IMR-90 (cell line): ENCODE results near the gene B3GNT9. TPM values are rescaled to one million over a fixed set of nuclear protein-coding genes. Genes with fewer than 3 reads are reported as not detected.

Experiments used
- ATAC-seq: fragments of 200-7000 bp; cut with Tn5 transposase; 2 replicates; pipeline ENCODE4 v1.9.1; 2020; ENCODE audit warnings: low read depth, mild to moderate bottlenecking, moderate library complexity
- BruUV-seq: library from RNA; stranded (reverse); fragments of 400-500 nt; replicated peaks from 2 replicates; lab custom pipeline; 2021; lab: Mats Ljungman, UMichigan
- CTCF ChIA-PET: fragments of 300-600 bp; formaldehyde crosslinking; extraction: SDS; loops from one replicate; lab custom pipeline; 2021; ENCODE audit warnings: antibody characterized with exemption; lab: Yijun Ruan, JAX
- POLR2A ChIA-PET: fragments of 300-600 bp; sonication (Branson Sonifier 250); formaldehyde crosslinking; loops from one replicate; lab custom pipeline; 2022; ENCODE audit warnings: antibody characterized with exemption; ENCODE audit not compliant: unreplicated experiment; lab: Charles Lee
- DNase-seq: peaks from one replicate; pipeline ENCODE4 v3.0.0; 2013
- H2AFZ ChIP-seq: replicated peaks from 2 replicates; pipeline ENCODE3; 2013; ENCODE audit warnings: low read length, mild to moderate bottlenecking; ENCODE audit not compliant: poor library complexity
- H2AK5ac ChIP-seq: 2 replicates; pipeline ENCODE4 v1.6.1; 2013; ENCODE audit warnings: low read depth, low read length, inconsistent platforms
- H2AK9ac ChIP-seq: replicated peaks from 2 replicates; pipeline ENCODE3; 2013; ENCODE audit warnings: mild to moderate bottlenecking, low read depth, low read length, moderate library complexity; ENCODE audit not compliant: poor library complexity
- H2BK120ac ChIP-seq: 2 replicates; pipeline ENCODE4 v1.6.1; 2013; ENCODE audit warnings: low read depth, low read length, inconsistent platforms
- H2BK15ac ChIP-seq: 3 replicates; pipeline ENCODE4 v1.6.1; 2013; ENCODE audit warnings: low read depth, low read length, inconsistent platforms
- H2BK20ac ChIP-seq: 2 replicates; pipeline ENCODE4 v1.6.1; 2013; ENCODE audit warnings: low read depth, mild to moderate bottlenecking, inconsistent platforms, low read length, moderate library complexity
- H2BK5ac ChIP-seq: 2 replicates; pipeline ENCODE4 v1.6.1; 2013; ENCODE audit warnings: mild to moderate bottlenecking, low read depth, low read length, inconsistent platforms; ENCODE audit not compliant: poor library complexity, severe bottlenecking
- H3K14ac ChIP-seq: replicated peaks from 2 replicates; pipeline ENCODE4 v1.6.1; 2013; ENCODE audit warnings: low read depth, low read length, inconsistent platforms
- H3K18ac ChIP-seq: 2 replicates; pipeline ENCODE4 v1.6.1; 2013; ENCODE audit warnings: low read depth, low read length, control low read depth
- H3K23ac ChIP-seq: 2 replicates; pipeline ENCODE4 v1.6.1; 2013; ENCODE audit warnings: low read depth, low read length, inconsistent platforms
- H3K27ac ChIP-seq: 2 replicates; pipeline ENCODE4 v1.5.1; 2013; ENCODE audit warnings: mild to moderate bottlenecking, control low read depth, low read length; ENCODE audit not compliant: insufficient read depth
- H3K27me3 ChIP-seq: 2 replicates; pipeline ENCODE4 v1.6.1; 2013; ENCODE audit warnings: low read length; ENCODE audit not compliant: control insufficient read depth, insufficient read depth
- H3K36me3 ChIP-seq: 2 replicates; pipeline ENCODE4 v1.6.1; 2013; ENCODE audit warnings: low read length, mixed read lengths; ENCODE audit not compliant: control insufficient read depth, insufficient read depth
- H3K4ac ChIP-seq: 2 replicates; pipeline ENCODE4 v1.6.1; 2013; ENCODE audit warnings: low read depth, low read length, inconsistent platforms
- H3K4me1 ChIP-seq: 2 replicates; pipeline ENCODE4 v1.6.1; 2013; ENCODE audit warnings: low read length, mixed read lengths; ENCODE audit not compliant: control insufficient read depth, insufficient read depth
- H3K4me2 ChIP-seq: 2 replicates; pipeline ENCODE4 v1.6.1; 2013; ENCODE audit warnings: low read depth, mild to moderate bottlenecking, control low read depth, low read length, moderate library complexity
- H3K4me3 ChIP-seq: 2 replicates; pipeline ENCODE4 v1.5.1; 2013; ENCODE audit warnings: low read depth, mild to moderate bottlenecking, control low read depth, low read length, moderate library complexity; ENCODE audit not compliant: insufficient read depth
- H3K56ac ChIP-seq: 2 replicates; pipeline ENCODE4 v1.6.1; 2013; ENCODE audit warnings: low read length, inconsistent platforms; ENCODE audit not compliant: insufficient read depth; ENCODE audit errors: extremely low read depth
- H3K79me1 ChIP-seq, 2 experiments: 2 replicates each; pipeline ENCODE4 v1.6.1; 2013; ENCODE audit warnings: low read length in 2 of 2, inconsistent platforms in 1 of 2, low read depth in 1 of 2
- H3K9ac ChIP-seq: 2 replicates; pipeline ENCODE4 v1.6.1; 2013; ENCODE audit warnings: low read depth, low read length, control low read depth
- H3K9me1 ChIP-seq: 2 replicates; pipeline ENCODE4 v1.6.1; 2013; ENCODE audit warnings: low read length, inconsistent platforms; ENCODE audit not compliant: insufficient read depth
- H3K9me3 ChIP-seq: 2 replicates; pipeline ENCODE4 v1.6.1; 2013; ENCODE audit warnings: low read length; ENCODE audit not compliant: control insufficient read depth, insufficient read depth
- H4K20me1 ChIP-seq: 2 replicates; pipeline ENCODE4 v1.6.1; 2013; ENCODE audit warnings: low read length, inconsistent platforms; ENCODE audit not compliant: insufficient read depth
- H4K5ac ChIP-seq: 2 replicates; pipeline ENCODE4 v1.6.1; 2013; ENCODE audit warnings: mild to moderate bottlenecking, low read depth, low read length, control low read depth
- H4K8ac ChIP-seq, 2 experiments: 2 replicates each; pipeline ENCODE4 v1.6.1; 2013; ENCODE audit warnings: low read depth in 2 of 2, low read length in 2 of 2, control low read depth in 1 of 2, inconsistent platforms in 1 of 2
- H4K91ac ChIP-seq: 2 replicates; pipeline ENCODE4 v1.6.1; 2013; ENCODE audit warnings: low read depth, low read length, inconsistent platforms; ENCODE audit not compliant: insufficient read depth
- CEBPB ChIP-seq: IDR thresholded peaks from 2 replicates; pipeline ENCODE4 v1.6.1; 2012; ENCODE audit warnings: low read depth, low read length, improper control_type of control experiment
- MAFK ChIP-seq: IDR thresholded peaks from 2 replicates; pipeline ENCODE4 v1.6.1; 2012; ENCODE audit warnings: low read depth, low read length, improper control_type of control experiment
- MAZ ChIP-seq: IDR thresholded peaks from 2 replicates; pipeline ENCODE4 v1.6.1; 2012; ENCODE audit warnings: low read depth, mild to moderate bottlenecking, low read length, improper control_type of control experiment, moderate library complexity, borderline replicate concordance
- MXI1 ChIP-seq: IDR thresholded peaks from 2 replicates; pipeline ENCODE4 v1.6.1; 2012; ENCODE audit warnings: low read depth, mild to moderate bottlenecking, low read length, moderate library complexity, borderline replicate concordance
- NFE2L2 ChIP-seq: fragments of 150-350 bp; IDR thresholded peaks from 2 replicates; pipeline ENCODE4 v1.6.1; 2016; ENCODE audit warnings: low read depth, mild to moderate bottlenecking, low read length
- POLR2A ChIP-seq: IDR thresholded peaks from 2 replicates; pipeline ENCODE4 v1.6.1; 2012; ENCODE audit warnings: mild to moderate bottlenecking, low read depth, low read length
- RCOR1 ChIP-seq: IDR thresholded peaks from 2 replicates; pipeline ENCODE4 v1.6.1; 2012; ENCODE audit warnings: mild to moderate bottlenecking, low read length, improper control_type of control experiment; ENCODE audit not compliant: insufficient replicate concordance
- SMC3 ChIP-seq: fragments of 150-350 bp; IDR thresholded peaks from 2 replicates; pipeline ENCODE4 v1.6.1; 2016; ENCODE audit warnings: low read depth, mild to moderate bottlenecking, antibody characterized with exemption, low read length, moderate library complexity
- WGBS, 2 experiments: methylation state at CpG; one replicate each; pipeline versions ENCODE4 v1.1.5 to v1.1.7; 2013; ENCODE audit warnings: missing lambda C conversion rate in 2 of 2; ENCODE audit not compliant: insufficient read length in 1 of 2; ENCODE audit errors: extremely low coverage in 2 of 2; 5-methylcytosine and 5-hydroxymethylcytosine counted together
- dilution Hi-C: fragments of 300-500 bp; cut with HindIII; formaldehyde crosslinking; loops from one replicate; pipeline ENCODE4 v1.14.3; 2018; ENCODE audit warnings: low sequenced_read_pairs; ENCODE audit not compliant: unreplicated experiment
- in situ Hi-C: fragments of 300-500 bp; cut with MboI; formaldehyde crosslinking; loops from 3 replicates; pipeline ENCODE4 v1.14.3; 2019; ENCODE audit warnings: low sequenced_read_pairs, inconsistent platforms, mixed read lengths
- intact Hi-C: fragments of 100-400 bp; cut with micrococcal nuclease; formaldehyde crosslinking; loops from 2 replicates; pipeline ENCODE4 v1.10.0; 2022
- polyA plus RNA-seq, 3 experiments: library from polyadenylated mRNA; depleted of rRNA; stranded (reverse); fragments of >200 nt; gene quantifications; 2 replicates each; pipeline ENCODE4 v1.2.3, GENCODE V29; 2012; ENCODE audit warnings: low replicate concordance in 1 of 3
- total RNA-seq: library from RNA; depleted of rRNA; stranded (reverse); fragments of >200 nt; gene quantifications from 2 replicates; pipeline ENCODE4 v1.2.3, GENCODE V29; 2012
- TF ChIP-seq, protein P1 (sequence below): fragments of 150-350 bp; IDR thresholded peaks from 2 replicates; pipeline ENCODE4 v1.6.1; 2016; ENCODE audit warnings: low read depth, mild to moderate bottlenecking, low read length, moderate library complexity, borderline replicate concordance

The B3GNT9 gene
- total and polyA plus RNA-seq, 2 of the 4 experiments (the other 2 are of a cell fraction) = 5.0 to 12.0 TPM

GRCh38 chr16:67192781-67193361, 42.1 kb upstream of the B3GNT9 start:
- peak overlapping the region; percentile 98 for H3K9ac ChIP-seq
- no peak overlapping the region for H2BK20ac ChIP-seq
- ChIA-PET POLR2A (no interaction called here), CTCF (no interaction called here)
- peak overlapping the region; percentile 83 to 98; a peak in 3 of 4 replicates for H4K8ac ChIP-seq
- peak overlapping the region; percentile 93 for H3K4ac ChIP-seq
- 0 out of 3 replicates have a peak overlapping the region, but pooled peaks have one; percentile 21 for H2BK15ac ChIP-seq
- no peak overlapping the region for H3K18ac ChIP-seq
- peaks cover 45% of the 10 kb centered on the region for H3K36me3 ChIP-seq
- H3K9me3 ChIP-seq = no peaks in the 10 kb centered on the region
- DNase-seq = no peak
- peak overlapping the region; percentile 93 for H4K91ac ChIP-seq
- peak overlapping the region; percentile 95 for H3K27ac ChIP-seq
- H2AK9ac ChIP-seq = peak overlapping the region; percentile 100
- intact Hi-C loops (no loop called here), in situ Hi-C loops (no loop called here), dilution Hi-C loops (no loop called here)
- 80% methylated on average over 4 of the region's 17 CpGs; no CpG with 5 or more reads in 1 of the 2 experiments for WGBS, 2 experiments
- peak overlapping the region; percentile 69 for H3K56ac ChIP-seq
- peak overlapping the region; percentile 95 for H3K4me3 ChIP-seq
- no TSS peak for BruUV-seq
- H4K20me1 ChIP-seq = peaks cover 34% of the 10 kb centered on the region
- ATAC-seq = no peak
- H2AK5ac ChIP-seq = peak overlapping the region; percentile 92
- H3K9me1 ChIP-seq = peaks cover 23% of the 10 kb centered on the region
- H4K5ac ChIP-seq = peak overlapping the region; percentile 85
- H2BK5ac ChIP-seq = peak overlapping the region; percentile 88
- H2BK120ac ChIP-seq = no peak overlapping the region
- H3K4me1 ChIP-seq = peaks cover 15% of the 10 kb centered on the region
- peak overlapping the region; percentile 97 for H3K14ac ChIP-seq
- H2AFZ ChIP-seq = peak overlapping the region; percentile 98
- H3K27me3 ChIP-seq = no peaks in the 10 kb centered on the region
- peak overlapping the region; percentile 80; the same call in 1 of the 2 replicates for H3K23ac ChIP-seq
- H3K4me2 ChIP-seq = peak overlapping the region; percentile 75
- TF ChIP-seq RCOR1 (no peak), MAFK (no peak), MXI1 (no peak), NFE2L2 (no peak), MAZ (no peak), POLR2A (no peak), CEBPB (no peak), SMC3 (no peak)
- TF ChIP-seq, protein P1, sequence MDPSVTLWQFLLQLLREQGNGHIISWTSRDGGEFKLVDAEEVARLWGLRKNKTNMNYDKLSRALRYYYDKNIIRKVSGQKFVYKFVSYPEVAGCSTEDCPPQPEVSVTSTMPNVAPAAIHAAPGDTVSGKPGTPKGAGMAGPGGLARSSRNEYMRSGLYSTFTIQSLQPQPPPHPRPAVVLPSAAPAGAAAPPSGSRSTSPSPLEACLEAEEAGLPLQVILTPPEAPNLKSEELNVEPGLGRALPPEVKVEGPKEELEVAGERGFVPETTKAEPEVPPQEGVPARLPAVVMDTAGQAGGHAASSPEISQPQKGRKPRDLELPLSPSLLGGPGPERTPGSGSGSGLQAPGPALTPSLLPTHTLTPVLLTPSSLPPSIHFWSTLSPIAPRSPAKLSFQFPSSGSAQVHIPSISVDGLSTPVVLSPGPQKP = no peak
- H3K79me1 ChIP-seq = peaks cover 25 to 54% of the 10 kb centered on the region in 2 experiments
